B cell (primary cell): ENCODE measurements around the gene RIPOR2. TPM values are rescaled to one million over a fixed set of nuclear protein-coding genes. Genes with fewer than 3 reads are reported as not detected.

ENCODE experiments used
- ATAC-seq: fragments of 200-7000 bp; cut with Tn5 transposase; one replicate; pipeline ENCODE4 v1.10.0; 2021; ENCODE audit warnings: low read depth, mild to moderate bottlenecking, moderate number of reproducible peaks, moderate library complexity
- CTCF ChIA-PET: fragments of 350-600 bp; sonication (Branson Sonifier 250); formaldehyde crosslinking; loops from one replicate; lab custom pipeline; 2021; ENCODE audit warnings: antibody characterized with exemption, inconsistent platforms; lab: Charles Lee
- POLR2A ChIA-PET: fragments of 350-600 bp; sonication (Branson Sonifier 250); formaldehyde crosslinking; loops from one replicate; lab custom pipeline; 2021; ENCODE audit warnings: antibody characterized with exemption; lab: Charles Lee
- DNase-seq: peaks from one replicate; pipeline ENCODE4 v3.0.0; 2013
- H2AFZ ChIP-seq: 2 replicates; pipeline ENCODE4 v1.6.1; 2012; ENCODE audit warnings: mild to moderate bottlenecking, low read depth, low read length; ENCODE audit not compliant: insufficient read depth, poor library complexity, severe bottlenecking
- H3K27ac ChIP-seq, 2 donors: 1 replicate in 1 of 2; 2 replicates in 1 of 2; pipeline ENCODE4 v1.5.1; 2012 to 2013; ENCODE audit warnings: low read length in 2 of 2, mild to moderate bottlenecking in 2 of 2, moderate library complexity in 1 of 2
- H3K27me3 ChIP-seq, 4 experiments: fragments of 200-600 bp in 1 of 4; sonication (generic) in 1 of 4; replicated peaks in 1 of 4; 1 replicate in 2 of 4; 2 replicates in 2 of 4; pipeline versions ENCODE4 v1.6.1 to v1.7.0; 2013 to 2016; ENCODE audit warnings: low read length in 3 of 4, mild to moderate bottlenecking in 2 of 4, mixed read lengths in 1 of 4, moderate library complexity in 1 of 4; ENCODE audit not compliant: insufficient read depth in 4 of 4, control insufficient read depth in 3 of 4; ENCODE audit errors: control extremely low read depth in 1 of 4
- H3K36me3 ChIP-seq, 2 experiments: replicated peaks in 1 of 2; 1 replicate in 1 of 2; 2 replicates in 1 of 2; pipeline versions ENCODE4 v1.6.1 to v1.7.1; 2013; ENCODE audit warnings: low read length in 1 of 2; ENCODE audit not compliant: insufficient read depth in 2 of 2, control insufficient read depth in 1 of 2; ENCODE audit errors: control extremely low read depth in 1 of 2, extremely low read depth in 1 of 2
- H3K4me1 ChIP-seq, 2 donors: fragments of 200-600 bp in 1 of 2; sonication (generic) in 1 of 2; 1 replicate in 1 of 2; 2 replicates in 1 of 2; pipeline versions ENCODE4 v1.5.1 to v1.6.1; 2013 to 2017; ENCODE audit warnings: low read length in 2 of 2; ENCODE audit not compliant: control insufficient read depth in 2 of 2, insufficient read depth in 2 of 2
- H3K4me2 ChIP-seq: replicated peaks from 2 replicates; pipeline ENCODE3; 2012; ENCODE audit warnings: mild to moderate bottlenecking, low read depth, low read length; ENCODE audit not compliant: poor library complexity, severe bottlenecking
- H3K4me3 ChIP-seq, 5 experiments: fragments of 200-600 bp in 1 of 5; sonication (generic) in 1 of 5; 1 replicate in 3 of 5; 2 replicates in 2 of 5; pipeline versions ENCODE4 v1.5.1 to v1.7.0; 2011 to 2016; ENCODE audit warnings: low read length in 4 of 5, mild to moderate bottlenecking in 4 of 5, low read depth in 2 of 5, control low read depth in 1 of 5, moderate library complexity in 1 of 5; ENCODE audit not compliant: insufficient read depth in 1 of 5; ENCODE audit errors: control extremely low read depth in 1 of 5, extremely low read depth in 1 of 5
- H3K79me2 ChIP-seq: fragments of 200-600 bp; sonication (generic); one replicate; pipeline ENCODE4 v1.6.0; 2016; ENCODE audit warnings: low read length; ENCODE audit not compliant: control insufficient read depth, insufficient read depth
- H3K9ac ChIP-seq: fragments of 200-600 bp; sonication (generic); 2 replicates; pipeline ENCODE4 v1.6.1; 2017; ENCODE audit warnings: mild to moderate bottlenecking, low read length, moderate library complexity
- H3K9me3 ChIP-seq, 3 donors: one replicate each; pipeline versions ENCODE4 v1.6.1 to v1.7.1; 2013; ENCODE audit warnings: low read length in 2 of 3; ENCODE audit not compliant: control insufficient read depth in 2 of 3, insufficient read depth in 1 of 3; ENCODE audit errors: control extremely low read depth in 1 of 3
- H4K20me1 ChIP-seq: 2 replicates; pipeline ENCODE4 v1.6.0; 2012; ENCODE audit warnings: mild to moderate bottlenecking, low read length; ENCODE audit not compliant: insufficient read depth, control insufficient read depth, poor library complexity, severe bottlenecking
- H3K27ac Mint-ChIP-seq: one replicate; pipeline ENCODE4 v1.8.0; 2021; ENCODE audit warnings: mixed read lengths
- H3K27me3 Mint-ChIP-seq: one replicate; pipeline ENCODE4 v1.8.0; 2021; ENCODE audit warnings: mixed read lengths
- H3K4me1 Mint-ChIP-seq: one replicate; pipeline ENCODE4 v1.8.0; 2021; ENCODE audit warnings: mixed read lengths
- H3K4me3 Mint-ChIP-seq: one replicate; pipeline ENCODE4 v1.8.0; 2021; ENCODE audit warnings: mixed read lengths
- H3K9me3 Mint-ChIP-seq: one replicate; pipeline ENCODE4 v1.8.0; 2022; ENCODE audit warnings: mixed read lengths; ENCODE audit not compliant: insufficient read depth
- CTCF ChIP-seq: fragments of 200-600 bp; IDR thresholded peaks from one replicate; pipeline ENCODE4 v1.8.0; 2022; ENCODE audit warnings: antibody characterized with exemption, mild to moderate bottlenecking
- EZH2 ChIP-seq: IDR thresholded peaks from 2 replicates; pipeline ENCODE4 v1.6.1; 2012; ENCODE audit warnings: borderline replicate concordance, low read depth, mild to moderate bottlenecking, moderate library complexity, low read length; ENCODE audit not compliant: insufficient read depth, poor library complexity, severe bottlenecking
- WGBS: methylation state at CpG from one replicate; pipeline ENCODE4 v1.1.5; 2013; ENCODE audit warnings: missing lambda C conversion rate; ENCODE audit not compliant: insufficient coverage; 5-methylcytosine and 5-hydroxymethylcytosine counted together
- intact Hi-C: fragments of 100-400 bp; cut with micrococcal nuclease; formaldehyde crosslinking; loops from one replicate; pipeline ENCODE4 v1.10.0; 2022
- polyA plus RNA-seq: library from polyadenylated mRNA; depleted of rRNA; stranded (reverse); fragments of >200 nt; gene quantifications from 2 replicates; pipeline ENCODE4 v1.2.3, GENCODE V29; 2012
- total RNA-seq, 2 donors: library from RNA; stranded (reverse); fragments of 120-200 nt in 1 of 2; gene quantifications; 1 replicate in 1 of 2; 2 replicates in 1 of 2; pipeline versions ENCODE4 v1.2.3 to v1.2.4, GENCODE V29; 2013 to 2022

Gene RIPOR2
- total and polyA plus RNA-seq, 2 donors (not counting 1 experiment from before 2014, with no cell fraction given) = 300 to 430 TPM

GRCh38 chr6:24887545-24888140, 48.1 kb downstream of the RIPOR2 start:
- Histone ChIP-seq H3K9me3 (no peaks in the 10 kb centered on the region), H3K4me1 (peaks cover 87% of the 10 kb centered on the region in 2 donors), H3K79me2 (peaks cover 100% of the 10 kb centered on the region), H2AFZ (no peak overlapping the region), H3K27me3 (no peaks in the 10 kb centered on the region), H3K4me2 (peak overlapping the region; percentile 16), H3K36me3 (peaks cover 2 to 77% of the 10 kb centered on the region in 2 experiments), H4K20me1 (peaks cover 98% of the 10 kb centered on the region), H3K9ac (peak overlapping the region; percentile 2), H3K27ac (peak overlapping the region in 1 of 2 donors; percentile 68), H3K4me3 (no peak overlapping the region)
- POLR2A ChIA-PET = no interaction called here
- CTCF ChIA-PET = interaction anchor here (1.0 to 3.5 kb wide), 8 partner anchors 11 to 130 kb away, joined by 3 to 39 read pairs (median 12); no protein-coding TSS in a partner anchor
- peak overlapping the region; percentile 43 for H3K4me3 Mint-ChIP-seq
- DNase-seq = no peak
- intact Hi-C loops = loop anchor here (5.0 kb wide), 1 partner anchor 35 kb away; no protein-coding TSS in a partner anchor
- peak overlapping the region; percentile 57 for H3K27ac Mint-ChIP-seq
- H3K4me1 Mint-ChIP-seq = peaks cover 84% of the 10 kb centered on the region
- no peak for ATAC-seq
- no peaks in the 10 kb centered on the region for H3K27me3 Mint-ChIP-seq
- no CpG with 5 or more reads among the region's 3 CpGs for WGBS
- TF ChIP-seq EZH2 (no peak), CTCF (no peak)
- no peaks in the 10 kb centered on the region for H3K9me3 Mint-ChIP-seq

GRCh38 chr6:24883618-24884017, 52.1 kb downstream of the RIPOR2 start:
- Histone ChIP-seq H3K4me2 (peak overlapping the region; percentile 43), H2AFZ (no peak overlapping the region), H3K4me1 (peaks cover 69 to 74% of the 10 kb centered on the region in 2 donors), H3K9me3 (peaks cover 0 to 3% (median 0%) of the 10 kb centered on the region in 3 donors), H4K20me1 (peaks cover 95% of the 10 kb centered on the region), H3K27ac (peak overlapping the region; percentile 26 to 84), H3K36me3 (peaks cover 2 to 79% of the 10 kb centered on the region in 2 experiments), H3K27me3 (no peaks in the 10 kb centered on the region), H3K9ac (no peak overlapping the region), H3K4me3 (no peak overlapping the region), H3K79me2 (peaks cover 100% of the 10 kb centered on the region)
- CTCF ChIA-PET = interaction anchor here (0.6 to 5.0 kb wide), 13 partner anchors 16 to 673 kb away, joined by 3 to 37 read pairs (median 8); no protein-coding TSS in a partner anchor
- Mint-ChIP-seq H3K27me3 (no peaks in the 10 kb centered on the region), H3K4me1 (peaks cover 87% of the 10 kb centered on the region), H3K9me3 (no peaks in the 10 kb centered on the region), H3K27ac (peak overlapping the region; percentile 87), H3K4me3 (peak overlapping the region; percentile 76)
- intact Hi-C loops = loop anchor here (2.0 kb wide), 2 partner anchors 21 to 25 kb away; no protein-coding TSS in a partner anchor
- TF ChIP-seq EZH2 (no peak), CTCF (no peak)
- DNase-seq = peak; percentile 27
- POLR2A ChIA-PET = no interaction called here
- ATAC-seq = no peak
- WGBS = 11% methylated on average over 2 of the region's 5 CpGs
